LNCAP (cell line): Measurements from ENCODE around the gene ETFRF1.

ENCODE experiments used
- CTCF ChIP-seq: fragments of 450-650 bp; IDR thresholded peaks from 2 replicates; pipeline ENCODE4 v1.5.1; 2017; ENCODE audit warnings: mild to moderate bottlenecking

ETFRF1 gene

GRCh38 chr12:25248137-25248536 lies 53.1 kb downstream of the ETFRF1 start:
- TF ChIP-seq CTCF = no peak

GRCh38 chr12:25248732-25249131 lies 53.7 kb downstream of the ETFRF1 start:
- no peak for TF ChIP-seq CTCF

GRCh38 chr12:25249931-25250738 lies 55.1 kb downstream of the ETFRF1 start:
- no peak for TF ChIP-seq CTCF

- TF ChIP-seq CTCF = no peak
Observed at GRCh38 chr12:25250744-25251730, 56.0 kb downstream of the ETFRF1 start, which contains the start of gene KRAS. KRAS (minus strand) TSS chr12:25250929.

- no peak for TF ChIP-seq CTCF
Observed at GRCh38 chr12:25251769-25252168, 56.7 kb downstream of the ETFRF1 start.

GRCh38 chr12:25252946-25253345 lies 57.9 kb downstream of the ETFRF1 start:
- TF ChIP-seq CTCF = no peak

GRCh38 chr12:25253371-25254068 lies 58.5 kb downstream of the ETFRF1 start:
- TF ChIP-seq CTCF = no peak
